GM12878 (cell line): ENCODE results near the gene IQUB. TPM values are rescaled to one million over a fixed set of nuclear protein-coding genes. Genes with fewer than 3 reads are reported as not detected.
A peak's percentile ranks its signal among the peaks of the same experiment; 100 is the strongest.

ENCODE experiments used
- ATAC-seq: fragments of 200-7000 bp; cut with Tn5 transposase; 3 replicates; pipeline ENCODE4 v1.9.1; 2020; ENCODE audit warnings: mild to moderate bottlenecking, moderate library complexity
- BruUV-seq: library from RNA; stranded (reverse); fragments of 400-500 nt; replicated peaks from 2 replicates; lab custom pipeline; 2021; lab: Mats Ljungman, UMichigan
- CTCF ChIA-PET: fragments of 300-600 bp; sonication (Branson Sonifier 250); formaldehyde crosslinking; extraction: SDS; loops from one replicate; lab custom pipeline; 2021; ENCODE audit warnings: inconsistent platforms; lab: Yijun Ruan, JAX
- POLR2A ChIA-PET: fragments of 350-600 bp; formaldehyde crosslinking; extraction: SDS; loops from one replicate; lab custom pipeline; 2021; ENCODE audit warnings: inconsistent platforms; lab: Charles Lee
- RAD21 ChIA-PET: fragments of 300-600 bp; sonication (Branson Sonifier 250); formaldehyde crosslinking; loops from one replicate; lab custom pipeline; 2023; ENCODE audit warnings: antibody characterized with exemption; ENCODE audit not compliant: unreplicated experiment; lab: Charles Lee
- SMC1A ChIA-PET: fragments of 300-600 bp; sonication (Branson Sonifier 250); formaldehyde crosslinking; loops from one replicate; lab custom pipeline; 2023; ENCODE audit not compliant: unreplicated experiment, uncharacterized antibody; lab: Charles Lee
- DNase-seq: peaks from one replicate; pipeline ENCODE4 v3.0.0-alpha.2; 2011; ENCODE audit warnings: low read depth, low spot score
- FAIRE-seq: peaks from 3 replicates; lab custom pipeline; 2011; peaks lifted over from hg19 to GRCh38; lab: Jason Lieb, UNC
- H2AFZ ChIP-seq: 2 replicates; pipeline ENCODE4 v1.6.0; 2011; ENCODE audit warnings: low read depth, low read length, control low read depth; ENCODE audit not compliant: control insufficient read depth
- H3K27ac ChIP-seq: 2 replicates; pipeline ENCODE4 v1.5.1; 2011; ENCODE audit warnings: control low read depth; ENCODE audit not compliant: control insufficient read depth, insufficient read depth
- H3K27me3 ChIP-seq, 2 experiments: replicated peaks in 1 of 2; 2 replicates each; pipeline versions ENCODE4 v1.6.0 to v1.6.1; 2011; ENCODE audit warnings: low read length in 1 of 2; ENCODE audit not compliant: control insufficient read depth in 2 of 2, insufficient read depth in 2 of 2
- H3K36me3 ChIP-seq, 2 experiments: 2 replicates each; pipeline ENCODE4 v1.5.1; 2011; ENCODE audit warnings: low read length in 1 of 2; ENCODE audit not compliant: control insufficient read depth in 2 of 2, insufficient read depth in 2 of 2
- H3K4me1 ChIP-seq: 2 replicates; pipeline ENCODE4 v1.6.1; 2011; ENCODE audit warnings: mild to moderate bottlenecking, low read length, moderate library complexity, mixed read lengths; ENCODE audit not compliant: control insufficient read depth, insufficient read depth
- H3K4me2 ChIP-seq: 2 replicates; pipeline ENCODE4 v1.6.0; 2011; ENCODE audit warnings: control low read depth; ENCODE audit not compliant: control insufficient read depth, insufficient read depth
- H3K4me3 ChIP-seq: fragments of 200-600 bp; sonication (generic); 2 replicates; pipeline ENCODE4 v1.5.1; 2016
- H3K79me2 ChIP-seq: 2 replicates; pipeline ENCODE4 v1.6.0; 2011; ENCODE audit warnings: low read length; ENCODE audit not compliant: control insufficient read depth, insufficient read depth
- H3K9ac ChIP-seq: 2 replicates; pipeline ENCODE4 v1.8.0; 2011; ENCODE audit warnings: low read length, control low read depth, mixed read lengths; ENCODE audit not compliant: control insufficient read depth, insufficient read depth
- H3K9me3 ChIP-seq: replicated peaks from 3 replicates; pipeline ENCODE4 v1.5.1; 2011; ENCODE audit warnings: mild to moderate bottlenecking, low read length; ENCODE audit not compliant: control insufficient read depth, insufficient read depth
- H4K20me1 ChIP-seq: 2 replicates; pipeline ENCODE4 v1.6.0; 2011; ENCODE audit not compliant: control insufficient read depth, insufficient read depth
- BCL11A ChIP-seq: IDR thresholded peaks from 2 replicates; pipeline ENCODE4 v1.6.1; 2011; ENCODE audit warnings: low read depth, low read length
- CREM ChIP-seq: IDR thresholded peaks from 2 replicates; pipeline ENCODE4 v1.6.1; 2014; ENCODE audit warnings: antibody characterized with exemption, low read depth
- KDM1A ChIP-seq: fragments of 200-600 bp; sonication (generic); IDR thresholded peaks from 2 replicates; pipeline ENCODE4 v1.6.1; 2016; ENCODE audit warnings: borderline replicate concordance
- MAX ChIP-seq: IDR thresholded peaks from 2 replicates; pipeline ENCODE4 v1.6.1; 2012; ENCODE audit warnings: low read depth, low read length, improper control_type of control experiment
- PRDM15 ChIP-seq: fragments of 450-650 bp; formaldehyde crosslinking; IDR thresholded peaks from 2 replicates; pipeline ENCODE4 v1.4.0; 2020; ENCODE audit warnings: mild to moderate bottlenecking, moderate library complexity
- SMARCA5 ChIP-seq: fragments of 450-650 bp; IDR thresholded peaks from 2 replicates; pipeline ENCODE4 v1.6.1; 2017; ENCODE audit warnings: mild to moderate bottlenecking
- SPI1 ChIP-seq: IDR thresholded peaks from 2 replicates; pipeline ENCODE4 v1.6.1; 2011; ENCODE audit warnings: low read depth, mild to moderate bottlenecking, low read length, moderate library complexity, borderline replicate concordance; ENCODE audit not compliant: insufficient read depth
- TARDBP ChIP-seq: IDR thresholded peaks from 2 replicates; pipeline ENCODE4 v1.6.1; 2016; ENCODE audit warnings: borderline replicate concordance
- ZNF592 ChIP-seq: fragments of 450-650 bp; IDR thresholded peaks from 2 replicates; pipeline ENCODE4 v1.6.1; 2017; ENCODE audit warnings: mild to moderate bottlenecking, moderate library complexity
- WGBS: methylation state at CpG from one replicate; pipeline ENCODE4 v1.1.6; 2016; ENCODE audit warnings: low lambda C conversion rate; ENCODE audit not compliant: insufficient replicate concordance, insufficient coverage; ENCODE audit errors: missing lambda C conversion rate; 5-methylcytosine and 5-hydroxymethylcytosine counted together
- in situ Hi-C: fragments of 300-500 bp; cut with MboI; formaldehyde crosslinking; loops from 9 replicates; pipeline ENCODE4 v1.14.3; 2018; ENCODE audit warnings: mixed read lengths
- intact Hi-C: fragments of 100-400 bp; cut with micrococcal nuclease; formaldehyde crosslinking; loops from one replicate; pipeline ENCODE4 v1.14.2; 2022; ENCODE audit not compliant: unreplicated experiment
- polyA plus RNA-seq, 11 experiments: library from polyadenylated mRNA; depleted of rRNA in 4 of 11; unstranded in 6 of 11; stranded (reverse) in 5 of 11; fragments of >200 nt; fragmentation: Nextera tagmentation in 4 of 11; fragmentation: Illumina TruSeq in 1 of 11; extraction: Ambion mirVana in 4 of 11; extraction: Trizol in 1 of 11; gene quantifications; 1 replicate in 1 of 11; 2 replicates in 10 of 11; pipeline versions ENCODE4 v1.2.1 to v1.2.3, GENCODE V29; 2011 to 2016; ENCODE audit warnings: inconsistent platforms in 2 of 11, missing spikeins in 2 of 11, low read depth in 1 of 11
- total RNA-seq, 4 experiments: library from RNA; depleted of rRNA in 3 of 4; stranded (reverse); fragments of >200 nt in 3 of 4; fragmentation: Illumina TruSeq in 1 of 4; extraction: Trizol in 1 of 4; gene quantifications; 2 replicates each; pipeline versions ENCODE4 v1.2.1 to v1.2.3, GENCODE V29; 2013 to 2021

IQUB gene
- total and polyA plus RNA-seq, 10 of the 15 experiments (the other 5 are each of a cell fraction or from before 2014, with no cell fraction given): 0.04 to 0.08 TPM; not detected in 8

GRCh38 chr7:123558289-123558874 is 24.0 kb upstream of the IQUB start (continued):
- no peak for TF ChIP-seq BCL11A
- no peak for TF ChIP-seq MAX

GRCh38 chr7:123557398-123558288 is 23.2 kb upstream of the IQUB start, which contains the start of gene NDUFA5:
Gene NDUFA5 (minus strand): TSS chr7:123557818. CDS start chr7:123557795, 23 bp downstream.
- no TSS peak for BruUV-seq
- H2AFZ ChIP-seq: peak within 1 kb of the TSS; percentile 100
- peak; percentile 95 for DNase-seq
- ChIA-PET SMC1A (interaction anchor here (0.9 to 2.6 kb wide), 7 partner anchors 13 to 1007 kb away, joined by 3 to 18 read pairs (median 6); partner anchors contain the start of genes IQUB and WASL), CTCF (interaction anchor here (0.6 to 3.0 kb wide), 13 partner anchors 9 to 307 kb away, joined by 3 to 11 read pairs (median 4); no protein-coding TSS in a partner anchor), RAD21 (interaction anchor here (0.9 to 1.8 kb wide), 4 partner anchors 10 to 192 kb away, joined by 4 to 6 read pairs (median 4); partner anchors contain the start of genes IQUB and WASL), POLR2A (interaction anchor here (0.9 to 2.4 kb wide), 4 partner anchors 9 to 44 kb away, joined by 3 to 7 read pairs (median 6); partner anchors contain the start of gene IQUB)
- no peaks in the 10 kb centered on the region for H4K20me1 ChIP-seq
- intact Hi-C loops: loop anchor here (1.0 to 10.0 kb wide), 2 partner anchors 22 to 1367 kb away; partner anchors contain the start of gene POT1
- no peaks in the 10 kb centered on the region; the same call in 2 of the 3 replicates for H3K9me3 ChIP-seq
- WGBS: 1% methylated on average over 40 of the region's 40 CpGs
- in situ Hi-C loops: no loop called here
- peak within 1 kb of the TSS; percentile 82 for H3K9ac ChIP-seq
- H3K4me3 ChIP-seq: peak within 1 kb of the TSS; percentile 90
- peak within 1 kb of the TSS; percentile 85 for H3K27ac ChIP-seq
- H3K4me2 ChIP-seq: peak within 1 kb of the TSS; percentile 83
- no peaks in the 10 kb centered on the region for H3K4me1 ChIP-seq
- H3K79me2 ChIP-seq: peaks cover 15% of the 10 kb centered on the region
- H3K36me3 ChIP-seq: peaks cover 1 to 3% of the 10 kb centered on the region in 2 experiments; a peak in 3 of 4 replicates
- peak; percentile 97 for ATAC-seq
- H3K27me3 ChIP-seq: no peaks in the 10 kb centered on the region
- peak; percentile 99 for FAIRE-seq
- TF ChIP-seq SMARCA5: no peak
- TF ChIP-seq CREM: peak; percentile 95
- TF ChIP-seq PRDM15 (CRISPR knock-in tag): no peak
- TF ChIP-seq KDM1A: no peak
- TF ChIP-seq ZNF592: no peak
- no peak for TF ChIP-seq SPI1
- no peak for TF ChIP-seq TARDBP
